CD4-positive, alpha-beta T cell treated with Interleukin-17A for 1 hour (primary cell): Measurements from ENCODE around the gene FNDC3B.
"Not testable (repeated sequence)": the region's sequence is repeated elsewhere in the genome, so short reads cannot be mapped to it uniquely, and the experiment has no call there.

Experiments used
- DNase-seq: peaks from one replicate; pipeline ENCODE4 v3.0.0-alpha.2; 2020

Gene FNDC3B

GRCh38 chr3:172039436-172040077 is at the start of gene FNDC3B:
TSS of gene FNDC3B (plus strand) at chr3:172039578. CDS start at chr3:172112480, 72,902 bp downstream.
- DNase-seq: peak; percentile 95

- DNase-seq: not testable (repeated sequence)
These were observed 49.1 kb upstream of the FNDC3B start for GRCh38 chr3:171990239-171990638.

GRCh38 chr3:171991166-171991565 is 48.2 kb upstream of the FNDC3B start:
- no peak for DNase-seq

- no peak for DNase-seq
These were observed 44.5 kb upstream of the FNDC3B start for GRCh38 chr3:171994646-171995428.

- no peak for DNase-seq
These were observed 43.9 kb upstream of the FNDC3B start for GRCh38 chr3:171995486-171995885.

GRCh38 chr3:171996178-171996817 is 43.1 kb upstream of the FNDC3B start:
- DNase-seq: no peak

- not testable (repeated sequence) for DNase-seq
These were observed 40.6 kb upstream of the FNDC3B start for GRCh38 chr3:171998731-171999130.

- not testable (repeated sequence) for DNase-seq
These were observed 37.8 kb upstream of the FNDC3B start for GRCh38 chr3:172001616-172002015.

GRCh38 chr3:172002512-172003078 is 36.8 kb upstream of the FNDC3B start:
- no peak for DNase-seq

GRCh38 chr3:172003146-172003545 is 36.2 kb upstream of the FNDC3B start:
- DNase-seq: no peak

GRCh38 chr3:172007065-172007370 is 32.4 kb upstream of the FNDC3B start:
- DNase-seq: no peak

GRCh38 chr3:172009803-172010202 is 29.6 kb upstream of the FNDC3B start:
- no peak for DNase-seq

GRCh38 chr3:172012775-172013174 is 26.6 kb upstream of the FNDC3B start:
- DNase-seq: no peak

- DNase-seq: no peak
These were observed 25.2 kb upstream of the FNDC3B start for GRCh38 chr3:172014145-172014544.

GRCh38 chr3:172018364-172018763 is 21.0 kb upstream of the FNDC3B start:
- no peak for DNase-seq

- no peak for DNase-seq
These were observed 18.6 kb upstream of the FNDC3B start for GRCh38 chr3:172020763-172021162.

- DNase-seq: no peak
These were observed 18.2 kb upstream of the FNDC3B start for GRCh38 chr3:172021164-172021563.

- no peak for DNase-seq
These were observed 17.5 kb upstream of the FNDC3B start for GRCh38 chr3:172021859-172022258.

GRCh38 chr3:172023915-172024314 is 15.5 kb upstream of the FNDC3B start:
- DNase-seq: no peak

GRCh38 chr3:172024679-172025078 is 14.7 kb upstream of the FNDC3B start:
- no peak for DNase-seq

- DNase-seq: no peak
These were observed 9.8 kb upstream of the FNDC3B start for GRCh38 chr3:172029425-172030098.

- no peak for DNase-seq
These were observed 9.2 kb upstream of the FNDC3B start for GRCh38 chr3:172030181-172030580.

GRCh38 chr3:172031996-172032395 is 7.4 kb upstream of the FNDC3B start:
- DNase-seq: no peak
